Left lung (tissue), 10 donors: ENCODE results near the gene KDM1B. TPM values are rescaled to one million over a fixed set of nuclear protein-coding genes. Genes with fewer than 3 reads are reported as not detected.

ENCODE experiments used
- ATAC-seq: fragments of 200-7000 bp; cut with Tn5 transposase; one replicate; pipeline ENCODE4 v1.9.1; 2020; ENCODE audit warnings: moderate library complexity
- DNase-seq, 4 donors: peaks; one replicate each; pipeline ENCODE4 v3.0.0-alpha.2; 2013 to 2020
- H3K27ac ChIP-seq, 2 donors: fragments of 200-600 bp; sonication (generic) in 1 of 2; one replicate each; pipeline versions ENCODE4 v1.5.0 to v1.8.0; 2020 to 2021
- H3K27me3 ChIP-seq, 2 donors: fragments of 200-600 bp; sonication (generic) in 1 of 2; one replicate each; pipeline versions ENCODE4 v1.5.0 to v1.8.0; 2020 to 2021
- H3K36me3 ChIP-seq, 2 donors: fragments of 200-600 bp; sonication (generic) in 1 of 2; one replicate each; pipeline versions ENCODE4 v1.5.0 to v1.8.0; 2020 to 2021
- H3K4me1 ChIP-seq, 2 donors: fragments of 200-600 bp; one replicate each; pipeline ENCODE4 v1.8.0; 2021
- H3K4me3 ChIP-seq, 2 donors: fragments of 200-600 bp; sonication (generic) in 1 of 2; one replicate each; pipeline versions ENCODE4 v1.5.0 to v1.8.0; 2020 to 2021; ENCODE audit warnings: mild to moderate bottlenecking in 1 of 2
- H3K9me3 ChIP-seq, 2 donors: fragments of 200-600 bp; sonication (generic) in 1 of 2; one replicate each; pipeline versions ENCODE4 v1.5.0 to v1.8.0; 2020 to 2021
- intact Hi-C, 2 donors: fragments of 100-400 bp; cut with DNase I; formaldehyde crosslinking; loops; one replicate each; pipeline versions ENCODE4 v1.11.2 to v1.14.2; 2022
- polyA plus RNA-seq, 6 donors: library from polyadenylated mRNA; unstranded; fragments of 120-200 nt; gene quantifications; one replicate each; pipeline ENCODE4 v1.2.1, GENCODE V29; 2013; ENCODE audit not compliant: insufficient read length in 6 of 6
- total RNA-seq, 2 donors: library from RNA; stranded (reverse); fragmentation: NEBNext Ultra II Directional; extraction: Animal tissue kit (Norgen Biotek cat#: 25700); gene quantifications; one replicate each; pipeline ENCODE4 v1.2.1, GENCODE V29; 2021
- TF ChIP-seq, protein P1 (sequence below), 2 donors: fragments of 200-600 bp; sonication (generic) in 1 of 2; IDR thresholded peaks; one replicate each; pipeline versions ENCODE4 v1.5.0 to v1.8.0; 2021; ENCODE audit warnings: antibody characterized with exemption in 2 of 2
- donor health status: DM: no; HTN: yes; CAD: no.
- donor health status: DM: no; HTN: no; CAD: no.

KDM1B gene
- total and polyA plus RNA-seq, 8 donors: 20.3 to 25.1 (median 22.5) TPM

DNA sequence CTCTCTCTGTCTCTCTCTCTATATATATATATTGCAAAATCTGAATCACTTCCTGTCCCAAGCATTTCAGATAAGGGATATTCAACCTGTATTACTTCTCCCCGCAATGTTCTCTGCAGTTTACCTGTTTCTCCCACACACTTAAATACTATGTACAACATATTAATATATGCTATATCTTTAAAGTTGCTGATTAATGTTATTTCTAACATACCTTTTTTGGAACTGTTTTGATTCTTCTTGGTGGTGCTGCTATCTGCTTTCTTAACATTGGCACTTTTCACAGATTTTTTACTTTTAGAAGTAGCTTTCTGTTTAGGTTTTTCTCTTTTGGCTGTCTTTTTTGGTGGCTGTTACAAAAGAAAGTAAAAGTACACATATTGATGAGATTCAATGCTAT, 81.9 kb downstream of the KDM1B start:
- intact Hi-C loops: no loop called here
- ATAC-seq (no peak), DNase-seq (no peak)
- TF ChIP-seq, protein P1, sequence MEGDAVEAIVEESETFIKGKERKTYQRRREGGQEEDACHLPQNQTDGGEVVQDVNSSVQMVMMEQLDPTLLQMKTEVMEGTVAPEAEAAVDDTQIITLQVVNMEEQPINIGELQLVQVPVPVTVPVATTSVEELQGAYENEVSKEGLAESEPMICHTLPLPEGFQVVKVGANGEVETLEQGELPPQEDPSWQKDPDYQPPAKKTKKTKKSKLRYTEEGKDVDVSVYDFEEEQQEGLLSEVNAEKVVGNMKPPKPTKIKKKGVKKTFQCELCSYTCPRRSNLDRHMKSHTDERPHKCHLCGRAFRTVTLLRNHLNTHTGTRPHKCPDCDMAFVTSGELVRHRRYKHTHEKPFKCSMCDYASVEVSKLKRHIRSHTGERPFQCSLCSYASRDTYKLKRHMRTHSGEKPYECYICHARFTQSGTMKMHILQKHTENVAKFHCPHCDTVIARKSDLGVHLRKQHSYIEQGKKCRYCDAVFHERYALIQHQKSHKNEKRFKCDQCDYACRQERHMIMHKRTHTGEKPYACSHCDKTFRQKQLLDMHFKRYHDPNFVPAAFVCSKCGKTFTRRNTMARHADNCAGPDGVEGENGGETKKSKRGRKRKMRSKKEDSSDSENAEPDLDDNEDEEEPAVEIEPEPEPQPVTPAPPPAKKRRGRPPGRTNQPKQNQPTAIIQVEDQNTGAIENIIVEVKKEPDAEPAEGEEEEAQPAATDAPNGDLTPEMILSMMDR (IDR thresholded peaks at IDR 0.05): no peak
- Histone ChIP-seq H3K9me3 (peaks cover 0 to 4% of the 10 kb centered on the region in 2 donors), H3K27me3 (no peaks in the 10 kb centered on the region), H3K4me3 (no peak overlapping the region), H3K36me3 (peaks cover 0 to 65% of the 10 kb centered on the region in 2 donors), H3K27ac (no peak overlapping the region), H3K4me1 (no peaks in the 10 kb centered on the region)

- no peaks in the 10 kb centered on the region for H3K27me3 ChIP-seq
- H3K4me1 ChIP-seq: no peaks in the 10 kb centered on the region
- TF ChIP-seq, protein P1 (IDR thresholded peaks at IDR 0.05): no peak
- H3K4me3 ChIP-seq: no peak overlapping the region
- H3K36me3 ChIP-seq: peaks cover 0 to 70% of the 10 kb centered on the region in 2 donors
- intact Hi-C loops: no loop called here
- DNase-seq: no peak
- no peak overlapping the region for H3K27ac ChIP-seq
- H3K9me3 ChIP-seq: no peaks in the 10 kb centered on the region
- no peak for ATAC-seq
These were observed 85.0 kb downstream of the KDM1B start for GRCh38 chr6:18240230-18240629.

- intact Hi-C loops: no loop called here
- H3K4me1 ChIP-seq: no peaks in the 10 kb centered on the region
- TF ChIP-seq, protein P1 (IDR thresholded peaks at IDR 0.05): no peak
- no peak overlapping the region for H3K27ac ChIP-seq
- H3K4me3 ChIP-seq: no peak overlapping the region
- H3K9me3 ChIP-seq: no peaks in the 10 kb centered on the region
- DNase-seq (no peak), ATAC-seq (no peak)
- no peaks in the 10 kb centered on the region for H3K27me3 ChIP-seq
- H3K36me3 ChIP-seq: peaks cover 0 to 70% of the 10 kb centered on the region in 2 donors
These were observed 86.2 kb downstream of the KDM1B start for GRCh38 chr6:18241208-18242038.

GRCh38 chr6:18242062-18242851, 87.0 kb downstream of the KDM1B start:
- no peaks in the 10 kb centered on the region for H3K4me1 ChIP-seq
- H3K4me3 ChIP-seq: no peak overlapping the region
- TF ChIP-seq, protein P1 (IDR thresholded peaks at IDR 0.05): no peak
- no peaks in the 10 kb centered on the region for H3K9me3 ChIP-seq
- H3K36me3 ChIP-seq: peaks cover 0 to 67% of the 10 kb centered on the region in 2 donors
- ATAC-seq (peak; percentile 40), DNase-seq (no peak)
- H3K27ac ChIP-seq: no peak overlapping the region
- intact Hi-C loops: no loop called here
- H3K27me3 ChIP-seq: no peaks in the 10 kb centered on the region

DNA sequence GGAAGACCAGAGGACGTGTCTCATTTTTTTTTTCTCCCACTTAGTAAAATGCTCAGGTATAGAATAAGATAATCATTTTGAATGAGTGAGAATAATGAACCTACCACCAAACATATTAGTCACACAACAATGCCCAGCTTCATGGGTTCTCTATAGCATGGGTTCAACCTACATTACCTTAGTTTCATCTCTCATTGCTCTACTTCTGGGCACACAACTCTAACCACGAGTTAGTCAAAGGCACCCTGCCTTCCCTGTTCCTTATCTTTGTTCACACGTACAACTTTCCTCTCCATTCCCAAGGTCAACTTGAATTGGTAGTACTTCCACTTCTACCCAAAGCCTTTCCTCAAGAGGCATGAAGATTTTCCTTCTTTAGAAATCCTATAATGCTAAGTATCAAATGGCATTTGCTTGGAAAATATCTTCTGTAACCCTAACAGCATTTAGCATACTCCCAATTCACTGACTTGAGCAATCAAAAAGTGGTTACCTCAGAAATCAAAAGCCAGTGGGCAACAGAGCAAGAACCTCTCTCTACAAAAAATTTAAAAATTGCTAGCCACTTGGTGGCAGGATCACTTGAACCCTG, 88.2 kb downstream of the KDM1B start:
- intact Hi-C loops: no loop called here

More for the DNA sequence above, 88.2 kb downstream of the KDM1B start:
- DNase-seq (no peak), ATAC-seq (no peak)
- H3K4me3 ChIP-seq: no peak overlapping the region
- H3K27ac ChIP-seq: no peak overlapping the region
- no peaks in the 10 kb centered on the region for H3K9me3 ChIP-seq
- H3K36me3 ChIP-seq: peaks cover 0 to 67% of the 10 kb centered on the region in 2 donors
- no peaks in the 10 kb centered on the region for H3K4me1 ChIP-seq
- TF ChIP-seq, protein P1 (IDR thresholded peaks at IDR 0.05): no peak
- H3K27me3 ChIP-seq: no peaks in the 10 kb centered on the region
